HepG2 (cell line): ENCODE data around the gene GTF3A. TPM values are rescaled to one million over a fixed set of nuclear protein-coding genes. Genes with fewer than 3 reads are reported as not detected.

ENCODE experiments used
- ATAC-seq: fragments of 200-7000 bp; cut with Tn5 transposase; 3 replicates; pipeline ENCODE4 v1.9.1; 2020; ENCODE audit warnings: mild to moderate bottlenecking, moderate library complexity
- BruUV-seq: library from RNA; stranded (reverse); fragments of 400-500 nt; replicated peaks from 2 replicates; lab custom pipeline; 2021; lab: Mats Ljungman, UMichigan
- CTCF ChIA-PET: fragments of 300-600 bp; formaldehyde crosslinking; extraction: SDS; loops from one replicate; lab custom pipeline; 2021; ENCODE audit warnings: low total read pairs, inconsistent platforms, low intra/inter-chr PET ratio; lab: Yijun Ruan, JAX
- POLR2A ChIA-PET: fragments of 350-600 bp; sonication (Branson Sonifier 250); formaldehyde crosslinking; loops from one replicate; lab custom pipeline; 2020; ENCODE audit warnings: antibody characterized with exemption, inconsistent platforms; lab: Yijun Ruan, JAX
- DNase-seq: peaks from one replicate; pipeline ENCODE4 v3.0.0-alpha.2; 2015; ENCODE audit warnings: low spot score
- FAIRE-seq: peaks from 3 replicates; lab custom pipeline; 2011; peaks lifted over from hg19 to GRCh38; lab: Jason Lieb, UNC
- H2AFZ ChIP-seq: one replicate; pipeline ENCODE4 v1.6.1; 2011; ENCODE audit warnings: low read length, inconsistent platforms
- H3K27ac ChIP-seq: fragments of 300-600 bp; 3 replicates; pipeline ENCODE4 v1.8.0; 2011; ENCODE audit warnings: mixed run types, mild to moderate bottlenecking, mixed read lengths, low read length, inconsistent platforms; ENCODE audit not compliant: insufficient read depth; ENCODE audit errors: extremely low read length
- H3K27me3 ChIP-seq, 2 experiments: fragments of 200-600 bp in 1 of 2; 2 replicates in 1 of 2; 3 replicates in 1 of 2; pipeline versions ENCODE4 v1.6.0 to v1.8.0; 2011; ENCODE audit warnings: low read length in 2 of 2, mild to moderate bottlenecking in 2 of 2, moderate library complexity in 2 of 2, inconsistent platforms in 1 of 2; ENCODE audit not compliant: insufficient read depth in 2 of 2, control insufficient read depth in 1 of 2
- H3K36me3 ChIP-seq, 2 experiments: fragments of 200-600 bp in 1 of 2; replicated peaks in 1 of 2; 2 replicates in 1 of 2; 3 replicates in 1 of 2; pipeline versions ENCODE4 v1.5.1 to v1.8.0; 2011; ENCODE audit warnings: low read length in 2 of 2, inconsistent platforms in 1 of 2; ENCODE audit not compliant: insufficient read depth in 2 of 2, control insufficient read depth in 1 of 2
- H3K4me1 ChIP-seq: 2 replicates; pipeline ENCODE4 v1.5.1; 2012; ENCODE audit warnings: low read length, inconsistent platforms; ENCODE audit not compliant: insufficient read depth
- H3K4me2 ChIP-seq: 2 replicates; pipeline ENCODE4 v1.6.0; 2011; ENCODE audit warnings: low read depth, low read length, inconsistent platforms
- H3K4me3 ChIP-seq, 3 experiments: fragments of 200-600 bp in 1 of 3; sonication (generic), shearing (Covaris generic) in 1 of 3; replicated peaks in 1 of 3; 2 replicates each; pipeline ENCODE4 v1.5.1; 2011 to 2016; ENCODE audit warnings: low read length in 3 of 3, inconsistent platforms in 2 of 3, low read depth in 2 of 3, mild to moderate bottlenecking in 2 of 3, control low read depth in 1 of 3, mixed read lengths in 1 of 3; ENCODE audit not compliant: insufficient read depth in 1 of 3
- H3K79me2 ChIP-seq: one replicate; pipeline ENCODE4 v1.6.1; 2011; ENCODE audit warnings: low read length, inconsistent platforms; ENCODE audit not compliant: insufficient read depth
- H3K9ac ChIP-seq: 2 replicates; pipeline ENCODE4 v1.6.0; 2011; ENCODE audit warnings: mild to moderate bottlenecking, low read depth, low read length, inconsistent platforms; ENCODE audit not compliant: insufficient read depth
- H3K9me3 ChIP-seq: 2 replicates; pipeline ENCODE4 v1.5.1; 2012; ENCODE audit warnings: mild to moderate bottlenecking, low read length
- H4K20me1 ChIP-seq: 2 replicates; pipeline ENCODE4 v1.6.0; 2011; ENCODE audit warnings: inconsistent platforms, mild to moderate bottlenecking, low read length, moderate library complexity; ENCODE audit not compliant: insufficient read depth
- THAP11 ChIP-seq: IDR thresholded peaks from 2 replicates; pipeline ENCODE4 v1.6.1; 2016; ENCODE audit warnings: missing biosample characterization, missing genetic modification reagents
- ZNF263 ChIP-seq: sonication (generic); formaldehyde crosslinking; IDR thresholded peaks from 2 replicates; pipeline ENCODE4 v1.4.0; 2020; ENCODE audit warnings: missing genetic modification reagents
- WGBS: methylation state at CpG from one replicate; pipeline ENCODE4 v1.1.6; 2017; ENCODE audit warnings: low lambda C conversion rate; 5-methylcytosine and 5-hydroxymethylcytosine counted together
- in situ Hi-C: cut with HindIII; loops from 2 replicates; pipeline ENCODE4 v1.10.0; 2017; ENCODE audit warnings: low pct_unique_long_range_greater_than_20kb; ENCODE audit not compliant: extremely low pct_ligation_motif_present
- intact Hi-C: fragments of 100-400 bp; cut with micrococcal nuclease; formaldehyde crosslinking; loops from one replicate; pipeline ENCODE4 v1.10.0; 2022; ENCODE audit not compliant: unreplicated experiment
- polyA plus RNA-seq, 8 experiments: library from polyadenylated mRNA; depleted of rRNA in 3 of 8; stranded (reverse) in 7 of 8; unstranded in 1 of 8; fragments of >200 nt; fragmentation: Illumina TruSeq in 4 of 8; extraction: Trizol in 4 of 8; gene quantifications; 2 replicates each; pipeline versions ENCODE4 v1.2.1 to v1.2.3, GENCODE V29; 2011 to 2016; ENCODE audit warnings: low read depth in 4 of 8, missing spikeins in 1 of 8, mixed read lengths in 1 of 8; ENCODE audit not compliant: insufficient read depth in 1 of 8
- total RNA-seq, 5 experiments: library from RNA; depleted of rRNA; stranded (reverse); fragments of >200 nt; fragmentation: Illumina TruSeq; extraction: Trizol; gene quantifications; 2 replicates each; pipeline ENCODE4 v1.2.3, GENCODE V29; 2016; ENCODE audit warnings: low read depth in 1 of 5
- TF ChIP-seq, protein P1 (sequence below): sonication (generic); formaldehyde crosslinking; IDR thresholded peaks from 2 replicates; pipeline ENCODE4 v1.4.0; 2020; ENCODE audit warnings: missing genetic modification reagents
- TF ChIP-seq, protein P2 (sequence below): sonication (generic); formaldehyde crosslinking; IDR thresholded peaks from 2 replicates; pipeline ENCODE4 v1.5.1; 2020; ENCODE audit warnings: mild to moderate bottlenecking, missing genetic modification reagents, borderline replicate concordance
- TF ChIP-seq, protein P3 (sequence below): IDR thresholded peaks from 2 replicates; pipeline ENCODE4 v1.6.1; 2018; ENCODE audit warnings: missing genetic modification reagents, mild to moderate bottlenecking, missing compliant biosample characterization

Gene GTF3A
- total and polyA plus RNA-seq, 2 of the 13 experiments (the other 11 are each of a cell fraction or from before 2014, with no cell fraction given) = 42.1 to 176 TPM

DNA sequence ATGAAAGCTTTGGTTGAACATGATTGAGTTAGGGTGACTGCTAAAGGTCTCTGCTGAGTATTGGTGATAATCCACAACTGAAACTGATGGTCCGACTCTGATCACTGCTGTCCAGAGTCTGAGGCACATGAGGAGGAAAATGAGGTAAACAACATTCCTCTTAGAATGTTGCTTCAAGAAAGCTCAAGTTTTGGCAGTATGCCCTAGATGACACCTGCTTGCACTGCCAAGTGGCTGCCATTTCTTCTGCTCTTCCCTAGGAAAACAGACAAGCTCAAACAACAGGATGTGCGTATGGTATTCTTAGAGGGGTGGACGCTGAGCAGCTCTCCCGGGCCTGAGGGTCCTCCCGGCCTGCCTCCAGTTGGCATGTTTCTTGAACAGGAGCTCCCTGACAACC is 41.2 kb downstream of the GTF3A start (continued):
- TF ChIP-seq, protein P1, sequence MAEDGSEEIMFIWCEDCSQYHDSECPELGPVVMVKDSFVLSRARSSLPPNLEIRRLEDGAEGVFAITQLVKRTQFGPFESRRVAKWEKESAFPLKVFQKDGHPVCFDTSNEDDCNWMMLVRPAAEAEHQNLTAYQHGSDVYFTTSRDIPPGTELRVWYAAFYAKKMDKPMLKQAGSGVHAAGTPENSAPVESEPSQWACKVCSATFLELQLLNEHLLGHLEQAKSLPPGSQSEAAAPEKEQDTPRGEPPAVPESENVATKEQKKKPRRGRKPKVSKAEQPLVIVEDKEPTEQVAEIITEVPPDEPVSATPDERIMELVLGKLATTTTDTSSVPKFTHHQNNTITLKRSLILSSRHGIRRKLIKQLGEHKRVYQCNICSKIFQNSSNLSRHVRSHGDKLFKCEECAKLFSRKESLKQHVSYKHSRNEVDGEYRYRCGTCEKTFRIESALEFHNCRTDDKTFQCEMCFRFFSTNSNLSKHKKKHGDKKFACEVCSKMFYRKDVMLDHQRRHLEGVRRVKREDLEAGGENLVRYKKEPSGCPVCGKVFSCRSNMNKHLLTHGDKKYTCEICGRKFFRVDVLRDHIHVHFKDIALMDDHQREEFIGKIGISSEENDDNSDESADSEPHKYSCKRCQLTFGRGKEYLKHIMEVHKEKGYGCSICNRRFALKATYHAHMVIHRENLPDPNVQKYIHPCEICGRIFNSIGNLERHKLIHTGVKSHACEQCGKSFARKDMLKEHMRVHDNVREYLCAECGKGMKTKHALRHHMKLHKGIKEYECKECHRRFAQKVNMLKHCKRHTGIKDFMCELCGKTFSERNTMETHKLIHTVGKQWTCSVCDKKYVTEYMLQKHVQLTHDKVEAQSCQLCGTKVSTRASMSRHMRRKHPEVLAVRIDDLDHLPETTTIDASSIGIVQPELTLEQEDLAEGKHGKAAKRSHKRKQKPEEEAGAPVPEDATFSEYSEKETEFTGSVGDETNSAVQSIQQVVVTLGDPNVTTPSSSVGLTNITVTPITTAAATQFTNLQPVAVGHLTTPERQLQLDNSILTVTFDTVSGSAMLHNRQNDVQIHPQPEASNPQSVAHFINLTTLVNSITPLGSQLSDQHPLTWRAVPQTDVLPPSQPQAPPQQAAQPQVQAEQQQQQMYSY (CRISPR knock-in tag) = no peak

DNA sequence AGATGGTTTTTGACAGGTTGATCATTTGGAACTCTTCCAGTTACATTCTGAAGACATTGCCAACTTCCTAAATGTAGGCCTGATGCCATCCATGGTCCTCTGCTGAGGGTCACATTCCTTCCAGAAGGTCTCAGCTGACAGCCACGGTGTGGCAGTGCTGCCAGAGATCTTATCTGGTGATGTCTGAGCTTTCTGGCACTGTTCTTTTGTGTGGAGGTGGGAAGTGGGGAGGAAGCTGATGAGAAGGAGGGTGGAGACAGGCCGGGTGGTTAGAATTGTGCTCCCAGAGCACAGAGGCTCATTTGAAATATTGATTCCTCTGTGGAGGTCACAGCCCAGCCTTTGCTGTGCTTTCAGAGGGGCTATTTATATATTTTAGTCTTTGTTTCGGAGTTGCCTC is 42.1 kb downstream of the GTF3A start:
- CTCF ChIA-PET = no interaction called here
- in situ Hi-C loops = no loop called here
- H3K4me2 ChIP-seq = no peak overlapping the region
- POLR2A ChIA-PET = no interaction called here
- intact Hi-C loops = no loop called here
- peaks cover 14% of the 10 kb centered on the region for H3K4me1 ChIP-seq
- no peaks in the 10 kb centered on the region for H3K36me3 ChIP-seq
- 3% methylated on average over 3 of the region's 3 CpGs for WGBS
- ATAC-seq (no peak), FAIRE-seq (no peak), DNase-seq (no peak)
- no peak for TF ChIP-seq THAP11 (CRISPR knock-in tag)
- TF ChIP-seq, protein P2, sequence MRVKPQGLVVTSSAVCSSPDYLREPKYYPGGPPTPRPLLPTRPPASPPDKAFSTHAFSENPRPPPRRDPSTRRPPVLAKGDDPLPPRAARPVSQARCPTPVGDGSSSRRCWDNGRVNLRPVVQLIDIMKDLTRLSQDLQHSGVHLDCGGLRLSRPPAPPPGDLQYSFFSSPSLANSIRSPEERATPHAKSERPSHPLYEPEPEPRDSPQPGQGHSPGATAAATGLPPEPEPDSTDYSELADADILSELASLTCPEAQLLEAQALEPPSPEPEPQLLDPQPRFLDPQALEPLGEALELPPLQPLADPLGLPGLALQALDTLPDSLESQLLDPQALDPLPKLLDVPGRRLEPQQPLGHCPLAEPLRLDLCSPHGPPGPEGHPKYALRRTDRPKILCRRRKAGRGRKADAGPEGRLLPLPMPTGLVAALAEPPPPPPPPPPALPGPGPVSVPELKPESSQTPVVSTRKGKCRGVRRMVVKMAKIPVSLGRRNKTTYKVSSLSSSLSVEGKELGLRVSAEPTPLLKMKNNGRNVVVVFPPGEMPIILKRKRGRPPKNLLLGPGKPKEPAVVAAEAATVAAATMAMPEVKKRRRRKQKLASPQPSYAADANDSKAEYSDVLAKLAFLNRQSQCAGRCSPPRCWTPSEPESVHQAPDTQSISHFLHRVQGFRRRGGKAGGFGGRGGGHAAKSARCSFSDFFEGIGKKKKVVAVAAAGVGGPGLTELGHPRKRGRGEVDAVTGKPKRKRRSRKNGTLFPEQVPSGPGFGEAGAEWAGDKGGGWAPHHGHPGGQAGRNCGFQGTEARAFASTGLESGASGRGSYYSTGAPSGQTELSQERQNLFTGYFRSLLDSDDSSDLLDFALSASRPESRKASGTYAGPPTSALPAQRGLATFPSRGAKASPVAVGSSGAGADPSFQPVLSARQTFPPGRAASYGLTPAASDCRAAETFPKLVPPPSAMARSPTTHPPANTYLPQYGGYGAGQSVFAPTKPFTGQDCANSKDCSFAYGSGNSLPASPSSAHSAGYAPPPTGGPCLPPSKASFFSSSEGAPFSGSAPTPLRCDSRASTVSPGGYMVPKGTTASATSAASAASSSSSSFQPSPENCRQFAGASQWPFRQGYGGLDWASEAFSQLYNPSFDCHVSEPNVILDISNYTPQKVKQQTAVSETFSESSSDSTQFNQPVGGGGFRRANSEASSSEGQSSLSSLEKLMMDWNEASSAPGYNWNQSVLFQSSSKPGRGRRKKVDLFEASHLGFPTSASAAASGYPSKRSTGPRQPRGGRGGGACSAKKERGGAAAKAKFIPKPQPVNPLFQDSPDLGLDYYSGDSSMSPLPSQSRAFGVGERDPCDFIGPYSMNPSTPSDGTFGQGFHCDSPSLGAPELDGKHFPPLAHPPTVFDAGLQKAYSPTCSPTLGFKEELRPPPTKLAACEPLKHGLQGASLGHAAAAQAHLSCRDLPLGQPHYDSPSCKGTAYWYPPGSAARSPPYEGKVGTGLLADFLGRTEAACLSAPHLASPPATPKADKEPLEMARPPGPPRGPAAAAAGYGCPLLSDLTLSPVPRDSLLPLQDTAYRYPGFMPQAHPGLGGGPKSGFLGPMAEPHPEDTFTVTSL (CRISPR knock-in tag) = no peak
- TF ChIP-seq, protein P3, sequence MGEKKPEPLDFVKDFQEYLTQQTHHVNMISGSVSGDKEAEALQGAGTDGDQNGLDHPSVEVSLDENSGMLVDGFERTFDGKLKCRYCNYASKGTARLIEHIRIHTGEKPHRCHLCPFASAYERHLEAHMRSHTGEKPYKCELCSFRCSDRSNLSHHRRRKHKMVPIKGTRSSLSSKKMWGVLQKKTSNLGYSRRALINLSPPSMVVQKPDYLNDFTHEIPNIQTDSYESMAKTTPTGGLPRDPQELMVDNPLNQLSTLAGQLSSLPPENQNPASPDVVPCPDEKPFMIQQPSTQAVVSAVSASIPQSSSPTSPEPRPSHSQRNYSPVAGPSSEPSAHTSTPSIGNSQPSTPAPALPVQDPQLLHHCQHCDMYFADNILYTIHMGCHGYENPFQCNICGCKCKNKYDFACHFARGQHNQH = no peak
- TF ChIP-seq ZNF263 (CRISPR knock-in tag) = peak; percentile 76
- no peaks in the 10 kb centered on the region for H3K9me3 ChIP-seq
- H3K27ac ChIP-seq = no peak overlapping the region
- H2AFZ ChIP-seq = no peak overlapping the region
- BruUV-seq = no TSS peak
- H4K20me1 ChIP-seq = no peaks in the 10 kb centered on the region
- no peak overlapping the region for H3K9ac ChIP-seq
- H3K79me2 ChIP-seq = no peaks in the 10 kb centered on the region
- no peak overlapping the region for H3K4me3 ChIP-seq
- peaks cover 0 to 2% of the 10 kb centered on the region in 2 experiments; a peak in 2 of 5 replicates for H3K27me3 ChIP-seq
